ENCODE measurements around the gene CHP2. TPM values are rescaled to one million over a fixed set of nuclear protein-coding genes. Genes with fewer than 3 reads are reported as not detected.

CHP2 gene
- total RNA-seq, 4 donors from 2014 or later, result not detected

- no peak for DNase-seq
- intact Hi-C loops (cut with DNase I), result no loop called here
- Histone ChIP-seq H3K27ac (no peak overlapping the region), H3K4me3 (replicated peaks in 1 of 3) (no peak overlapping the region), H3K9me3 (no peaks in the 10 kb centered on the region), H3K27me3 (no peaks in the 10 kb centered on the region), H3K36me3 (no peaks in the 10 kb centered on the region), H3K4me1 (no peaks in the 10 kb centered on the region)
- 75 to 91% methylated on average over 2 of the region's 2 CpGs for WGBS, 2 donors
- no peak for TF ChIP-seq CTCF (IDR thresholded peaks at IDR 0.05)
- TF ChIP-seq POLR2A (IDR thresholded peaks at IDR 0.05), result no peak
These were observed 18.5 kb downstream of the CHP2 start for GRCh38 chr16:23773339-23773738.

- no peak overlapping the region for H3K27ac ChIP-seq
- no peak overlapping the region for H3K4me3 ChIP-seq (replicated peaks in 1 of 3)
- no peaks in the 10 kb centered on the region for H3K9me3 ChIP-seq
- WGBS, 2 donors, result 82 to 85% methylated on average over 1 of the region's 1 CpG
- intact Hi-C loops (cut with DNase I), result no loop called here
- TF ChIP-seq POLR2A (IDR thresholded peaks at IDR 0.05), result no peak
- no peak for TF ChIP-seq CTCF (IDR thresholded peaks at IDR 0.05)
- DNase-seq, result no peak
- H3K27me3 ChIP-seq, result no peaks in the 10 kb centered on the region
- no peaks in the 10 kb centered on the region for H3K4me1 ChIP-seq
- no peaks in the 10 kb centered on the region for H3K36me3 ChIP-seq
These were observed 26.4 kb downstream of the CHP2 start for GRCh38 chr16:23781176-23781575.

- H3K4me3 ChIP-seq (replicated peaks in 1 of 3), result no peak overlapping the region
- TF ChIP-seq CTCF (IDR thresholded peaks at IDR 0.05), result no peak
- TF ChIP-seq POLR2A (IDR thresholded peaks at IDR 0.05), result no peak
- no peaks in the 10 kb centered on the region for H3K9me3 ChIP-seq
- DNase-seq, result no peak
- no peaks in the 10 kb centered on the region for H3K27me3 ChIP-seq
- H3K4me1 ChIP-seq, result no peaks in the 10 kb centered on the region
- H3K36me3 ChIP-seq, result no peaks in the 10 kb centered on the region
- no peak overlapping the region for H3K27ac ChIP-seq
- 76 to 82% methylated on average over 4 of the region's 4 CpGs for WGBS, 2 donors
- intact Hi-C loops (cut with DNase I), result no loop called here
These were observed 30.1 kb downstream of the CHP2 start for GRCh38 chr16:23784811-23785447.

GRCh38 chr16:23785842-23786241 lies 31.0 kb downstream of the CHP2 start:
- Histone ChIP-seq H3K36me3 (no peaks in the 10 kb centered on the region), H3K27me3 (no peaks in the 10 kb centered on the region), H3K4me1 (no peaks in the 10 kb centered on the region), H3K4me3 (replicated peaks in 1 of 3) (no peak overlapping the region), H3K9me3 (no peaks in the 10 kb centered on the region), H3K27ac (no peak overlapping the region)
- 87 to 97% methylated on average over 4 of the region's 4 CpGs for WGBS, 2 donors
- DNase-seq, result no peak
- intact Hi-C loops (cut with DNase I), result no loop called here
- no peak for TF ChIP-seq POLR2A (IDR thresholded peaks at IDR 0.05)
- TF ChIP-seq CTCF (IDR thresholded peaks at IDR 0.05), result no peak

GRCh38 chr16:23786964-23787561 lies 32.2 kb downstream of the CHP2 start:
- Histone ChIP-seq H3K4me1 (no peaks in the 10 kb centered on the region), H3K27me3 (no peaks in the 10 kb centered on the region), H3K27ac (no peak overlapping the region), H3K4me3 (replicated peaks in 1 of 3) (no peak overlapping the region), H3K9me3 (no peaks in the 10 kb centered on the region), H3K36me3 (no peaks in the 10 kb centered on the region)
- 32 to 38% methylated on average over 6 of the region's 6 CpGs for WGBS, 2 donors
- TF ChIP-seq CTCF (IDR thresholded peaks at IDR 0.05), result no peak
- no peak for TF ChIP-seq POLR2A (IDR thresholded peaks at IDR 0.05)
- intact Hi-C loops (cut with DNase I), result no loop called here
- no peak for DNase-seq

All from thyroid gland (tissue), 4 donors.